Stimulated activated CD8-positive, alpha-beta memory T cell treated with anti-CD3 and anti-CD28 coated beads, Interleukin-15, amount 100 ng/mL, for 24 hours (primary cell): ENCODE results near the gene DRC7.

Experiments used
- DNase-seq: peaks from one replicate; pipeline ENCODE4 v3.0.0-alpha.2; 2020; ENCODE audit warnings: low read depth

Gene DRC7

DNA sequence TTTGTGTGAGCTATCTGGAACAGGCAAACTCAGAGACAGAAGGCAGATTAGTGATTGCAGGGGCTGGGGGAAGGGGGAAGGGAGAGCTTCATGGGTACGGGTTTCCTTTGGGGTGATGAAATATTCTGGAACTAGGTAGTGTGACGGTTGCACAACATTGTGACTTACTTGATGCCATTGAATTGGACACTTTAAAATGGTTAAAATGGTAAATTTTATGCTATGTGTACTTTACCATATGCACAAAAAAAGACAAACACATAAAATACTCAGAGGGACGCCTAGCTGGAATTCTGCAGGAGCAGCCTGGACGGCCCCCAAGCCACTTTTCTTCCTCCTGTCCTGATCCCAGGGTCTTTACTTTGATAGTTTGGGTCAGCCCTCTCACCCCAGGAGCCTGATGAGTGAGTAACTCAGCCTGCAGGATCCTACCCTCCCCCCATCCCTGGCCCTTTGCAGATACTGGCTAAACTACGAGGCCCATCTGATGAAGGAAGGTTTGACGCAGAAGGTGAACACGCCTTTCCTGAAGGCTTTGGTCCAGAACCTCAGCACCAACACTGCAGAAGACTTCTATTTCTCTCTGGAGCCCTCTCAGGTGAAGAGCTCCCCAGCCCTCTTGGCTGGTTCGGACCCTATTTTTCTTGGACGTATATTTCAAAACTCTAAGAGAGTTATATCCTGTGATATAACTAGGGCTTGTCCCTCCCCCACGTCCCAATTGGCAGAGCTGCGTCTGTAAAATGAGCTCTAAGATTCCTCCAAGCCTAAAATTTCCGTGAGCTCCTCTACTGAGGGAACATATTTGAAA is 18.7 kb upstream of the DRC7 start:
- DNase-seq = no peak

- DNase-seq = no peak
These were observed 18.0 kb upstream of the DRC7 start for GRCh38 chr16:57676553-57677085.

- DNase-seq = no peak
These were observed 16.8 kb upstream of the DRC7 start for GRCh38 chr16:57677622-57678369.

DNA sequence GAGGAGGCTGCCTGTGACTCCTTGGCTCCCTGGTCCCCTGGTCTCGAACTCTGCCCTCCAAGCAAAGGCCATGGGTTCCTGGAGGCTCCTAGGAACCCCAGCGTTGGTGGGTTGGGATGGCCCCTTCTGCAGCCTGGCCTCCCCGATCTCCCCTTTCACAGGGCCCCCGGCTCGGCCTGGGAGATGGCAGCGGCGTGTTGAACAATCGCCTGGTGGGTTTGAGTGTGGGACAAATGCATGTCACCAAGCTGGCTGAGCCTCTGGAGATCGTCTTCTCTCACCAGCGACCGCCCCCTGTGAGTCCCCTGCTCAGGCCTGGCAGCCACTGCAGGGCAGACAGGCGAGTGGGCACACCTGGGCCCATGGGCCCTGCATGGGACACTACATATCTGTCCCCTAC is 15.6 kb upstream of the DRC7 start:
- no peak for DNase-seq

GRCh38 chr16:57679767-57680482 is 14.7 kb upstream of the DRC7 start:
- no peak for DNase-seq

DNA sequence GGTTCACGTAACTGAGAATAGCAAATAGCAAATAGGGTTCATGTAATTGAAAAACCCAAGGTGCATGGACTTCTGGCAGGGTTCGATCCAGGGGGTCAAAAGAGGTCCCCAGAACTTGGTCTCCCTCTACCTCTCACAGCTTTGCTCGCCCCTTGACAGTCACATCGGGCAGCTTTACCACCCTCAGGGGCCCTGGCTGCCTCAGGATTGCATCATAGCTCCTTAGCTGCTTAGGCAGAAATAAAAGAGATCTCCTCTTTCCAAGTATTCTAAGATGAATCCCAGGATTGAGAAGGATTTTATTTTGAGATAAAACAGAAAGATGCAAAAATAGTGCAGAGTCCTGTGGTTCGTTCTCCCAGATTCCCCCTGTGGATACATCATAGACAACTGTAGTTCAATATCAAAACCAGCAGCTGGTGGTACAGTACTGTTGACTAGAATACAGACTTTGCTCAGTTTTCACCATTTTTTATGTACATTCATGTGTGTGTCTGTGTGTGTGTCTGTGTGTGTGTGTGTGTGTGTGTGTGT is 13.7 kb upstream of the DRC7 start:
- DNase-seq = no peak

- no peak for DNase-seq
These were observed 12.5 kb upstream of the DRC7 start for GRCh38 chr16:57681950-57682728.

DNA sequence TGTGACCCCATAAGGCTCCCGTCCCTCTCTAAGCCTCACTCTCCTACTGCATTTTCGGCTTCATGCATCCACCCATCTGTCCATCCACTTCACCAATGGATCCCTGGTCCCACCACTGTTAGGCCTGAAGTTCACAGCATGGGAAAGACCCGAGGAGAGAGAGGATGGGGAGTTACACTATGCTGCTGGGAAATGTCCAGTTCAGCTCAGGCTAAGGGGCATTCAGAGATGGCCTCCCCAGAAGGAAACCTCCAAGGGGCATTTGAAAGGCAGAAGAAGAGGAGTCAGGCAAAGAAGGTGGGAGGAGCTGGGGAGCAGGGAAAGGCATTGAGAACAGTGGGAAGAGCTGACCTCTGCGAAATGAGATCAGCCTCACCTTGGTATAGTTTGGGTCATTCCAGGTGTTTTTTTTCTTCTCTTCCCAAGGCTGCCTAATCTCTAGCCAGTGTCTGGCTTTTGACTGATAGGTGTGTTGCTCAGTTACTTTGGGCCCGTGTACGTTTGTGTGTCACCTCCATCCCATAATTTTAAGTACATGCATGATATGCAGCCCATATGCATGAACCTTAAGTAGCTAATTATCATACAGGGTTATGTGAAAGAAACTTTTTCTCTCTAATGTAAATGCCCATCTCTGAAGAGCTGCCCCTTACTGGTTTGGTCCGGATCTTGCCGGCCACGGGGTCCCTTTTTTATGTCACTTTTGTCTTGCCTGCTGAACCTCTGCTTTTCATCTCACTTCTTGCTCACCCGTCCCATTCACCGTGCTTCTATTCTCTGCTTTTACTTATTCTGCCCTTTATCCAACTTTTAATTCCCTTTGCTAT is 11.6 kb upstream of the DRC7 start:
- no peak for DNase-seq

- DNase-seq = no peak
These were observed 10.7 kb upstream of the DRC7 start for GRCh38 chr16:57683636-57684545.

GRCh38 chr16:57684626-57685358 is 9.8 kb upstream of the DRC7 start:
- DNase-seq = no peak

GRCh38 chr16:57685633-57686032 is 9.0 kb upstream of the DRC7 start:
- DNase-seq = no peak

DNA sequence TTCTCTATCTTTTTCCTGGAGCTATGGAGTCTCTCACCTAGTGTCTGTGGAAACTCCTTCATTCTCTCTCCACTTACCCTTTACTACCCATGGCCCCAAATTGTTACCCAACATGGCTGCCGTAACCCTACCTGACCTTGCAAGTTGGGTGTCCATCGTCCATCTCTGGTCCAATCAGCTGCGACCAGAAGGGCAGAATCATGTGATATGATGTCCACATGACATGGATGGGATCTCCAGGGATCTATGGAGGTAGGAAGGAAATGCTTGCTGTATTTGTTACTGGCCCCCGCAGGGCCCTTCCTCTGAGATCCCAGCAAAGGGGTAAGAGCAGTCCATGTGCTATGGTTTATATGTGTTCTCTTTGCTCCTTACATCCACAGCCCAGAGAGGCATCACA is 8.0 kb upstream of the DRC7 start:
- DNase-seq = no peak

DNA sequence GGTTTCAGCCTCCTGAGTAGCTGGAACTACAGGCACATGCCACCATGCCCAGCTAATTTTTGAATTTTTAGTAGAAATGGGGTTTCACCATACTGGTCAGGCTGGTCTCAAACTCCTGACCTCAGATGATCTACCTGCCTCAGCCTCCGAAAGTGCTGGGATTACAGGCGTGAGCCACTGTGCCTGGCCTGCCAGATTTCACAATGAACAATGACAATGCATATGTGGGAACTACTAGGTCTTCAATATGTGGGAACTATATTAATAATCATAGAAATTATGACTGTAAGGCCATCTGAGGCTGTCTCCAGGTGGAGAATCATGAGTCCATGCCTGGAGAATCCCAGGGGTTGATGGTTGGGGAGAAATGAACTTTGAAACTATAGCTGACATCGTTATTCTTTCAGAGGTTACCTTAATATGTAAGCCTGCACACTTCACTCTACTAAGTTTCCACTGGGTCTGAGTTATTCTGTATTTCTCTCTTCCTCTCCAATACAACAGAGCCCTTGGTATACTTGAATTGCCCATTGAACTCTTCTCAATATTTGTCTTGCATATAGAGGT is 7.2 kb upstream of the DRC7 start:
- no peak for DNase-seq

DNA sequence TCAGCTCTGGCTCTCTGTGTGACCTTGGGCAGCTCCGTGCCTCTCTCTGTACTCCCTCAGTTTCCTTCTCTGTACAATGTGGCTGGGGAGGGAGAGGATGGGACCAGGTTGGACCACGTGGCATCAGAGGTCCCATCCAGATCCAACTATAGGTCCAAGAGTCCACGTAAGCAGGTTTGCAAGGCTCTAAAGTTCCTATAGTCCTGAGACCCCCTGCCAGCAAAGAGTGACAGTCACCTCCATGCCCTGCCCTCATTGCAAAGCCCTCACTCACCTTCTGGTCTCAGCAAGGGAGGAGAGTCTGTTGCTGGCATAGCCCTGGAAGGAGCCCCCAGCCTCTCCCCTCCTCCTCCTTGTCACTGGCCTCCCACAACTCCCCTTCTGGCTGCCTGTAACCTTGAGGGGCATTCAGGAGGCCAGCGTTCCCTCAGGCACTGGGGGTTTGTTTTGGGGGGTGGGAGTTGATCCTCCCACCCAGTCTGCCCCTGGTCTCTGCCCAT is 6.1 kb upstream of the DRC7 start:
- DNase-seq = no peak

DNA sequence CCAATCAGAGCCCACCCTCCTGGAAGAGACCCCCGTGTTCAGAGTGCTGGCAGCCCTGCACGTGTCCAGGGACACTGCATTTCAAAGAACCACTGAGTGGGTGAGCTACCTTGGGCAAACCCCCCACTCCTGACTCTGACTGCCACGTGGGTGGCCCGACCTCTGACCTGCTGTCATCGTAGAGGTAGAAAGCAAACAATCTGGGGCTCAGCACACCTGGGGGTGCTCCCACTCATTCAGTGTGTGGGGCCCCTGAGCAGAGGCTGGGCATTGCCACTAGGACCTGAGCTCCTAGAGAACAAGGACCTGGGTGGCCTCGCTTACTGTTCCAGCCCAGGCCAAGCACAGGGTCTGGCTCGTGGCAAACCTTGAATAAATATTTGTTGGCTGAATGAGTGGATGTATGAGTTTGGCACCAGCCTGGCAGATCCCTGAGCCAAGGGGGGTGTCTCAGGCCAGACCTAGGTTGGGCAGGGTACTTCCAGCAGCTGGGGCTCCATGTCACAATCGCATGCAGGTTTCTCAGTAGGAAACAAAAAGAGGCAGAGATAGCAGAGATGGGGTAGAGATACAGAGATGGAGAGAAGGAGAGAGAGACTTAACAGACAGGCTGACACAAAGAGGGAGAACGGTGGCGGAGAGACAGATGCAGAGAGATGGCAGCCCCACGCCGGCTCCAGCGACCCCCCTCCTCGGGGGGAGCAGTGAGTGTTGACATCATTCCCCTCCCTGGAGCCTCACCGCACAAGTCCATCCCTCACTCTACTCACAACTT is 5.4 kb upstream of the DRC7 start:
- no peak for DNase-seq

GRCh38 chr16:57689762-57690558 is 4.6 kb upstream of the DRC7 start:
- DNase-seq = peak; percentile 3
